Left kidney (tissue), 2 donors: ENCODE measurements around the gene CABLES1. TPM values are rescaled to one million over a fixed set of nuclear protein-coding genes. Genes with fewer than 3 reads are reported as not detected.
"Not testable (repeated sequence)": the region's sequence is repeated elsewhere in the genome, so short reads cannot be mapped to it uniquely, and the experiment has no call there.

Experiments used
- DNase-seq: peaks from one replicate; pipeline ENCODE4 v3.0.0-alpha.2; 2013
- polyA plus RNA-seq: library from polyadenylated mRNA; unstranded; fragments of 120-200 nt; gene quantifications from one replicate; pipeline ENCODE4 v1.2.1, GENCODE V29; 2013; ENCODE audit not compliant: insufficient read length

CABLES1 gene
- polyA plus RNA-seq, 1 donor = 24.8 TPM

- no peak for DNase-seq
Measured at GRCh38 chr18:23108496-23108895, 26.8 kb upstream of the CABLES1 start.

- not testable (repeated sequence) for DNase-seq
Measured at GRCh38 chr18:23109163-23109562, 26.1 kb upstream of the CABLES1 start.

- DNase-seq = no peak
Measured at GRCh38 chr18:23113576-23113975, 21.7 kb upstream of the CABLES1 start.

- DNase-seq = peak; percentile 28
Measured at GRCh38 chr18:23114171-23114881, 21.0 kb upstream of the CABLES1 start.

GRCh38 chr18:23114911-23115310 lies 20.4 kb upstream of the CABLES1 start:
- DNase-seq = no peak

- no peak for DNase-seq
Measured at GRCh38 chr18:23115683-23116096, 19.6 kb upstream of the CABLES1 start.

- no peak for DNase-seq
Measured at GRCh38 chr18:23121133-23121532, 14.2 kb upstream of the CABLES1 start.

- DNase-seq = no peak
Measured at GRCh38 chr18:23122334-23123229, 12.7 kb upstream of the CABLES1 start.

- DNase-seq = no peak
Measured at GRCh38 chr18:23126376-23127056, 8.8 kb upstream of the CABLES1 start.

GRCh38 chr18:23127090-23127489 lies 8.2 kb upstream of the CABLES1 start:
- DNase-seq = no peak

GRCh38 chr18:23129355-23130002 lies 5.8 kb upstream of the CABLES1 start:
- DNase-seq = no peak

GRCh38 chr18:23131693-23132319 lies 3.5 kb upstream of the CABLES1 start:
- no peak for DNase-seq

GRCh38 chr18:23133860-23134779 lies 1.2 kb upstream of the CABLES1 start:
- no peak for DNase-seq

GRCh38 chr18:23135550-23136325 lies 453 bp downstream of the CABLES1 start:
- no peak for DNase-seq

- DNase-seq = no peak
Measured at GRCh38 chr18:23136326-23137096, 1.2 kb downstream of the CABLES1 start.

GRCh38 chr18:23137097-23137635 lies 1.9 kb downstream of the CABLES1 start:
- DNase-seq = no peak

- DNase-seq = no peak
Measured at GRCh38 chr18:23137788-23138216, 2.5 kb downstream of the CABLES1 start.

GRCh38 chr18:23138471-23138870 lies 3.2 kb downstream of the CABLES1 start:
- DNase-seq = no peak
